ENCODE measurements around the gene HIPK4.

DNA sequence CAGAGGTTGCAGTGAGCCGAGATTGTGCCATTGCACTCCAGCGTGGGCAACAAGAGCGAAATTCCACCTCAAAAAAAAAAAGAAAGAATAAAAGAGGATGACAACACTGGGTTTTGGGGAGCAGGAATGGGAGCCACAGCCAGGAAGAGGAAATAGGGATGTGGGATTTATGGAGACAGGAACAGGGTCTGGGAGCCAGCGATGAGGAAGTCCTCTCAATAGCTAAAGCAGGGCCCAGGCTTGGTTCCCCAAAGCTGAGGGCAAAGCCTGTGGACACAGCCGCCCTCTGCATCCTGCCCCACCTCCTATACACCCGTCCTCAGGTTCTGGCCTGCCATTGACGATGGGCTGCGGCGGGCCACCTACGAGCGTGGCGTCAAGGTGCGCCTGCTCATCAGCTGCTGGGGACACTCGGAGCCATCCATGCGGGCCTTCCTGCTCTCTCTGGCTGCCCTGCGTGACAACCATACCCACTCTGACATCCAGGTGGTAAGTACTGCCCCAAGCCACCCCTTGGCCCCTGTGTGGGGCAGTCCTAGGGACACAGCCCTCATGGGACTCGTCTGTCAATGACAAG lies 13.6 kb downstream of the HIPK4 start:
- no peak for TF ChIP-seq CTCF (conservative IDR thresholded peaks at IDR 0.05; ENCODE audit: low read depth, low read length)
- TF ChIP-seq EZH2 (IDR thresholded peaks at IDR 0.05; ENCODE audit: borderline replicate concordance, low read depth, low read length, poor library complexity, severe bottlenecking), result no peak
